Coronary artery (tissue), 2 donors: ENCODE data around the gene TIMM23.
A peak's percentile ranks its signal among the peaks of the same experiment; 100 is the strongest.
"Not testable (repeated sequence)": the region's sequence is repeated elsewhere in the genome, so short reads cannot be mapped to it uniquely, and the experiment has no call there.

Experiments
- DNase-seq: peaks from one replicate; pipeline ENCODE4 v3.0.0-alpha.2; 2017; ENCODE audit warnings: low spot score
- H3K27ac ChIP-seq, 2 donors: fragments of 200-600 bp; sonication (generic); one replicate each; pipeline ENCODE4 v1.5.1; 2016 to 2019
- H3K4me3 ChIP-seq: fragments of 200-600 bp; sonication (generic); 2 replicates; pipeline ENCODE4 v1.5.1; 2016; ENCODE audit warnings: mild to moderate bottlenecking, moderate library complexity

The TIMM23 gene, protein sequence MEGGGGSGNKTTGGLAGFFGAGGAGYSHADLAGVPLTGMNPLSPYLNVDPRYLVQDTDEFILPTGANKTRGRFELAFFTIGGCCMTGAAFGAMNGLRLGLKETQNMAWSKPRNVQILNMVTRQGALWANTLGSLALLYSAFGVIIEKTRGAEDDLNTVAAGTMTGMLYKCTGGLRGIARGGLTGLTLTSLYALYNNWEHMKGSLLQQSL

DNA sequence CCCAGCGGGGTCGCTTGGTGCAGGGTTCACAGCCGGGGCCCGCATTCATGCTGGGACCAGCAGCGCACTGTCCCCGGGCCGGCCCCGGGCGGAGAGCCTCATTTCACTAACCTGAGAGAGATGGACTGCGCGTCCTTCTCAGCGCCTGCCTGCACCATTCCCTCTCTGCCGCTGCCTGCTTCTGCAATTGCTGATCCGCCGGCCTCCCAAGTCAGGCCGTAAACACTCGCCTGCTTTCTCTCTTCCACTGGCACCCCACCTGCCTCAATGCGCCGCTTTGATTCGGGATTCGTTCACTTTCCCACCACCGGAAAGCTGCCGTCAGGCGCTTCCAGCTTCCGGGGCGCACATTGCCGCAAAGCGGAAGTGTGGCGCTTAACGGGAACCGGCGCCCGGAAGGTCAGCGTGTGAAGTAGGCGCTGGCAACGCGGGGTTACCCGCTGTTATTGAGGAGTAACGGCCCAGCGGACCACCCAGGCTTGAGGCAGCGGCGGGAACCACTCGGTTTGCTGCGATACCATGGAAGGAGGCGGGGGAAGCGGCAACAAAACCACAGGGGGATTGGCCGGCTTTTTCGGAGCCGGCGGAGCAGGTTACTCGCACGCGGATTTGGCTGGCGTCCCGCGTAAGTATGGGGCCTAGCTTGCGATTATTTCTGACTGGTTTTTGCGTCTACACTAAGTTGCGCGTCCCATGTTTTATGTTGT is at the start of gene TIMM23:
Gene TIMM23, plus strand, starts transcription at position 384 of the 707 bp plus-strand sequence. Its CDS starts 136 bp downstream, at position 520.
- Histone ChIP-seq H3K27ac (peak within 1 kb of the TSS in 1 of 2 donors; percentile 83), H3K4me3 (peak within 1 kb of the TSS; percentile 94)
- peak; percentile 86 for DNase-seq

DNA sequence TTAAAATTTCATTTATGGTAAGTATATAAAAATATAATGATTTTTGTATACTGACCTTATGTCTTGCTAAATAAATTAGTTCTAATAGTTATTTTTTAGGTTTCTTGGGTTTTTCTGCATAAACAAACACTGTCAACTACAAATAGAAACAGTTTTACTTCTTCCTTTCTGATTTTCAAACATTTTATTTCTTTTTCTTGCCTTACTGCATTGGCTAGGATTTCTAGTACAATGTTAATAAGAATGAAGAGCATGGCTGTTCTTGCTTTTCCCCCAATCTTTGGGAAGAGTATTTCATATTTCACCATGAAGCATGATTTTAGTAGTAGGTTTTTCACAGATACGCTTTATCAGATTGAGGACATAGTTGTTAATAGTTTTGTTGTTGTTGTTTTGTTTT is 45.5 kb upstream of the TIMM23 start:
- not testable (repeated sequence) for H3K4me3 ChIP-seq, DNase-seq, H3K27ac ChIP-seq

DNA sequence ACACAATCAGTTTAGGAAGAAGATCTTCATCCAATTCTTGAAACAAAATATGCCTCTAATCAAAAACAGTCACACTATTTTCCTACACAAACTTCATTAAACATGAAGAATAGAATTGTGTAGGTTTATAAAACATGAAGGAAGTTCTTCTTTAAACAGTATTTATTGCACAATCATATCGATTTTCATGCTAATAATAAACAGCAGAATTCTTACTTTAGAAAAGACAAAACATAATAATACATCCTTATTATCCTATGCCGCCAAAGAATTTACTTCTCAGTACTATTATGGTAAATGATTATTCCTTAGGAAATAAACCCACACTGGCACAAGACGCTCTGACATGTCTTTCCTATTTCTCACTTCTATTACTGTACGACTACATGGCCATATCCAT is 41.0 kb upstream of the TIMM23 start:
- not testable (repeated sequence) for DNase-seq, H3K4me3 ChIP-seq, H3K27ac ChIP-seq

DNA sequence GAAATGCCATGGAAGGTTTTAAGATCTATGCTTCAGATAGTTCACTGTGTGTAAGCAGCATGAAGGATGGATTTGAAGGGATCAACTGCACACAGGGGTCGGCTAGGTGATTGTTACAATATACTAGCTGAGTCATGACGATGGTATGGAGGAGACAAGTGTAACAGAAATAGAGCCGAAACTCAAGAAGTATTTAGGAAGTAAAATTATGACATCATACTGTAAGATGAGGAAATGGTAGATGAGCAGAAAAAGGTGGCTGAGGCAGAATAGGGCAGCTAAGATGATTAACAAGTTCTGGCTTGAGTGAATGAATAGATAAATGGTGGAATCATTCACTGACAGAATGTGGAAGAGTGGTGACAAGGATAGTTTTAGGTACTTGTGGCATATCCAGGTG is 37.5 kb upstream of the TIMM23 start:
- DNase-seq, H3K4me3 ChIP-seq, H3K27ac ChIP-seq: not testable (repeated sequence)

DNA sequence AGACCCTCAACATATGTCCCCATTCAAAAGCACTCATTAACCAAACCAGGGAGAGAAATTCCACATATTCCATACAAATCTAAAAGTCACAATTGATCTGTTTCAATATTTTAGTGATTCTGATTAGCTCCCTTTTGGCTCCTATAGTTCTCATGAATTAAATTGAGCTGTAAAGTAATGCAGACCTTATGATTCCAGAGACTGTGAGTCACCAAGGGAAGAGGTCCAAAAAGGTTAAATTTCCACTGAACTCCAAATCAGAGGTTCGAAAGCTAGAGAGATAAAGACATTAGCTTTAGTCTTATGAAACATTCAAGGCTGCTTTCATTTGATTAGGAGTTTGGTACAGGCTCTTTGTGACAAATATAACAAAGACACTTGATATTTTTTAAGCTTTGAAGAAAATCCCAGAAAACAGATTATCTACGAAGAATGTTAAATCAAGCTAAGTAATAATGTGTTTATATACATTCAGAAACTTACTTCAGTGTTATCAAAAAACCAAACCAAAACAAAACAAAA is 33.1 kb upstream of the TIMM23 start:
- not testable (repeated sequence) for H3K4me3 ChIP-seq, H3K27ac ChIP-seq, DNase-seq

DNA sequence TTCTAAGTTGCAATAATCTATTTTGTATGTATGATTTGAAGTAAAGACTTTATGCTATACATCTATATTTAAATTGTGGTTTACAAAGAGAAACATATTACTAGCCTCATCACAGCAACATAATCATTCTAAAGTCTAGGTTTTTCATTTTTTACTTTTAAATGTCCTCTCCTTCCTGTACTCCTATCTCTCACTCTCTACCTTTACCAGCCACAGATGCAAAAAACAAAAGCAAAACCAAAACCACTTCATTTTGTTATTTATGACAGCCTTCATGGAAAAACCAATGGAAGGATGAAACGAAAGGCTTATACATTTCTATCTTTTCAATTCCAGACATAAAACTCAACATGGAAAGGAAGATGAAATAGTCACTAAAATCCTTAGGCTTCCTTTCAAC is 31.1 kb upstream of the TIMM23 start:
- H3K4me3 ChIP-seq, H3K27ac ChIP-seq, DNase-seq: not testable (repeated sequence)

DNA sequence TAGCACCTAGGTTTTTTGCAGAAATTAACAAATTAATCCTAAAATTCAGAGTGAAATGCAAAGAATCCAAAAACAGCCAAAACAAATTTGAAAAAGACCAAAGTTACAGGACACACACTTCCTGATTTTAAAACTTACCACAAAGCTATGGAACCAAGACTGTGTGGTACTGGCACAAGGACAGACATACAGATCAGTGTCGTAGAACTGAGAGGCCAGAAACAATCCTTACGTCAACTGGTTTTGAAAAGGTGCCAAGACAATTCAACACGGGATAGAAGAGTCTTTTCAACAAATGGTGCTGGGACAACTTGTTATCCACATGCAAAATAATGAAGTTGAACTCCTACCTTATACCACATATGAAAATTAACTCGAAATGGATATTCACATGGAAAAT is 26.8 kb upstream of the TIMM23 start:
- H3K27ac ChIP-seq, DNase-seq, H3K4me3 ChIP-seq: not testable (repeated sequence)

DNA sequence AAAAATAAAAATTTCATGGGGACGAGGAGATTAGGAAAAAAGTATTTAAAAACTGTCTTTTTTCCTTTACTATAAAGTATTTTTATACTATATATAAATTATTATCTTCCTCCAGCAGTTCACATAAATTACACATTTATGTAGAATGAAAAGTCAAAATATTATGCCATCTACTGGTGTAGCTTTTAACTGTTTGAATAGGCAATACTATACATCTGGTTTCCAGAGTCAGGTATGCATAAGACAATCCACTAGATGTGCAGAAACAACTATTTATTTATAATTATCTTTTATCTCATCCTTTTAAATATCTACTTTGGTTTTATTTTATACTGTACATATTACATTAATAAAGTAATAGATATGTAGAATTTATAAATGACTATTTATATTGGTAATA is 24.9 kb upstream of the TIMM23 start:
- H3K27ac ChIP-seq, H3K4me3 ChIP-seq, DNase-seq: not testable (repeated sequence)

DNA sequence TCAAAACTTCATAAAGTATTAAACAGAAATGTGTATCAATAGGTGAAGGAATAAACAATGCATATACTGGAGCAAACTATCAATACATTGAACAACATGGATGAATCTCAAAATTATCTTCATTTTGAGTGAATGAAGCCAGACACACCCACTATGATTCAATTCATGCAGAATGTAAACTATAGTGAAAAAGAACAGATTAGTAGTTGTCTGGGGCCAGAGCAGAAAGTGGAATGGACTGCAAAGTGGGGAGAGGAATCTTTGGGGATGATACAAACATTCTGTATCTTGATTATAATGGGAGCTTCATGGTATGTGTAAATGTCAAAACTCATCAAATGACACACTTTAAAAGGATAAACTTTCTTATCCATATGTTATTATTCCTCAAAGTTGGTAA is 23.5 kb upstream of the TIMM23 start:
- not testable (repeated sequence) for H3K4me3 ChIP-seq, H3K27ac ChIP-seq, DNase-seq

DNA sequence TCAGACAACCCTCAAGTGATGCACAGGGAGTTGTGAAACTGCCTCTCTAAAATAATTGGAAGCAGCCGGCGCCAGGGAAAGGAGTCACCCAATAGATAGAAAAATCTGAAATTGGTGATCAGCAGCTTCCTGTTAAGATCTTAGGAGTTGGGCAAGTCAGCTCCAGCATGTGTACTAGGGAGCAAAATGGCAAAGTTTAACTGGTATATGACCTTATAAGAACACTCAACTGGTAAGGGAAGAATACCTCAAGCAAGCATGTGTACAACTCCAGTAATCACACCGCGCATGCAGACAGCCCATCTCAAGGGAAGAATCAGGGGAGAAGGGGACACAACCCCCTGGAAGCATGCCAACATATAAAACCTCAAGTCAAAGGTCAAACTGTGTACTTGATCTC is 17.9 kb upstream of the TIMM23 start:
- H3K4me3 ChIP-seq, DNase-seq, H3K27ac ChIP-seq: not testable (repeated sequence)

DNA sequence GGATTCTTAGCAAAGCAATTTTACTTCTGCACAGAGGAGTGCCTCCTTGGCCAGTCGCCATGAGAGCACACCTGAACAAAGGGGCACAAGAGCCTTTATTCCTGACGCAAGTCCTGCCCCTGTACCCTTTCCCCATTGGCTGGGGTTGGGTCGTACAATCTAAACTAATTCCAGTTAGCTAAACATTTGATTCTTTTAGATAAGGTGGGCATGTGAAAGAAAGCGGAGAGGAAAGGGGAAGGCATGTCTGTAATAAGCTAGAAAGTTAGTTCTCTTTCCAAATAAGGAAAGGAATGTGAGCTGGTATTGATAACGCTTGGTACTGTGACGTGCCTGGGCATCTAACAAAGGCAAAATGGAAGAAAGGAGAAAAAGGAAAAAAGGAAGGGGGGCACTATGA is 15.7 kb upstream of the TIMM23 start:
- DNase-seq, H3K4me3 ChIP-seq: not testable (repeated sequence)
- H3K27ac ChIP-seq, result peak overlapping the region in 1 of 2 donors; percentile 28

DNA sequence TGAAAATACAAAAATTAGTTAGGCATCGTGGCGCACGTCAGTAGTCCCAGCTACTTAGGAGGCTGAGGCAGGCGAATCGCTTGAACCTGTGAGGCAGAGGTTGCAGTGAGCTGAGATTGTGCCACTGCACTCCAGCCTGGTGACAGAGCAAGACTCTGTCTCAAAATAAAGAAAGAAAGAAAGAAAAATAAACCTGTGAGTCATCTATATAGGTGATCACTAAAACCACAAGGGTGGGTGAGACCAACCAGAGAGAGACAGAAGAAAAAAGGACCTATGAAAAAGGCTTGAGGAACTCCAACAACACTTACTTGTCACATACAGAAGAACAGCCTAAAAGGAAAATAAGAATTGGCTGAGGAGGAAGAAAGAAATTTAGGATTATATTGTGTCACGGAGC is 14.4 kb upstream of the TIMM23 start:
- not testable (repeated sequence) for H3K4me3 ChIP-seq, DNase-seq, H3K27ac ChIP-seq

DNA sequence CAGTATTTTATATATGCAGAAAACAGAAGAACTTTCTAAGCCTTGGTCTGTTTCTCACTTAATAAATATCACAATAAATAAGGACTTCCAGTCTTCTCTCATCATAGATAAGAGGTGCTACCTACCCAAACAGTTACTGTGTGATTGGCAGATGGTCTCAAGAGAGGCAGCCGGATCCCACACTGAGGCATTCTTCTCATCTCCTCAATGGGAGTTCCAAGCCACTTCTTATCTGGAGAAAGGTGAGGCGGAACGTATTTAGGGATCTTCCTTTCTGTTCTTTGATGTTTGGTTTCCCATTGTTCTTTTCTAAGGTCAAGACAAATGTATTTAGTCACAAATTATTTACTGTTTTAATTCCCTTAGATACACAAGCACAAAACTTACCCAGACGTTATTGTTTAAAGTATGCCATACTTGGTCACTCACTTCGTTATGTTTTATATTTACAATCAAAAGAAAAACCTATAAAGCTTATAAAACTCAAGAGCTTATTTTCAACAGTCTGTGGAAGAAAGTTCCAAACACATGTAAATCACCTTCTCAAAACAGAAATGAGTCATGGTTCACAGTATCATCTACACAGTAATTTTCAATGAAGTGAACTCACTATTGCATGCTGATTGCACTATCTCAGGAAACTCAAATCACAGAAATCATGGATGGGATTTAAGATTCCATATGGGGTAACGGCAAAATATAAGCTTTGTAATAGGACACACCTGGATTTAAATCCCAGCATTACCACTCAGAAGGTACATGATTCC is 9.4 kb upstream of the TIMM23 start:
- H3K27ac ChIP-seq, H3K4me3 ChIP-seq, DNase-seq: not testable (repeated sequence)

DNA sequence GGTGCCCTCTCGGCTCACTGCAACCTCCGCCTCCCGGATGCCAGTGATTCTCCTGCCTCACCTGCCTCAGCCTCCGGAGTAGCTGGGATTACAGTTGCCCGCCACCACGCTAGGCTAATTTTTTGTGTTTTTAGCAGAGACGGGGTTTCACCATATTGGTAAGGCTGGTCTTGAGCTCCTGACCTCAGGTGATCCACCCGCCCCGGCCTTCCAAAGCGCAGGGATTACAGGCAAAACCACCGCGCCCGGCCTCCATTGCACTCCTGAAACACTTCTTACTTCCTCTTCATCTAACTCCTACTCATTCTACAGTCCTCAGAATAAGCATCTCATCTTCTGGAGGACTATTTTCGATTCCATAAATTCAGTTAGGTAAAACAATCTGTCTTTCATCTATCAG is 1.3 kb upstream of the TIMM23 start:
- peak overlapping the region; percentile 94 for H3K4me3 ChIP-seq
- not testable (repeated sequence) for DNase-seq, H3K27ac ChIP-seq

DNA sequence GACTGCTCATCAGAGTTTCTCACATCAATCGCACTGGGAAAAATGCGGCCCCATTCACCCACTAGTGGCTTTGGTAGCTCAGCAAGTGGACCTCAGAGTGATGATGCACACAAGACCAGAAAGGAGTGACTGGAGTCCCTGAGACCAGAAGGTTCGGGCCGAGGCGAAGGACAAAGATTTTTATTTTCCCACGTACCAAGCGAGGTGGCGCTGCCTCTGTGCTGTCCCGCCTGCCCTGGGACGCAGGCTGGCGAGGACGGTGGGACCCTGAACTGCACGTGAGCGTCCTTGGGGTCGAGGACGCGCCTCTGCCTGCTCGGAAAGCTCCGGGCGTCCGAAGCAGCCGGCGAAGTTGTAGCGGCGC is 565 bp upstream of the TIMM23 start:
- Histone ChIP-seq H3K27ac (peak overlapping the region in 1 of 2 donors; percentile 83), H3K4me3 (peak overlapping the region; percentile 94)
- DNase-seq, result not testable (repeated sequence)

DNA sequence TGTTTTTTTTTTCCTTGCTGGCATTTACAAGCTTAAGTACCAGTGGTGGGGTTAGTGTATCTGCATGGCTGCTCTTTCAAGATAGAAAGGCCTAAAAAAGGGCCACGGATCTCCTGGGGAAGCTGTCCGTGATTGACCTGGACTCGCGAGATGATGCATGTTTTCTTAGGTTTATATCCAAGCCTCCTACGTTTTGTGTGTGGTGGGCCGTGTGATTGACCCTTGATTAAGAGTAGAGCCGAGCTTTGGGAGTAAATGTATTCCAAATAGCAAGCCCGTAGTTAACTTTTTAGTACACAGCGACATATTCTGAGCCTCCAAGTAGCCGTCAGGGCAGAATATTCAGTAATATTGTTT is 502 bp downstream of the TIMM23 start:
- H3K27ac ChIP-seq, DNase-seq: not testable (repeated sequence)
- peak overlapping the region; percentile 94 for H3K4me3 ChIP-seq

DNA sequence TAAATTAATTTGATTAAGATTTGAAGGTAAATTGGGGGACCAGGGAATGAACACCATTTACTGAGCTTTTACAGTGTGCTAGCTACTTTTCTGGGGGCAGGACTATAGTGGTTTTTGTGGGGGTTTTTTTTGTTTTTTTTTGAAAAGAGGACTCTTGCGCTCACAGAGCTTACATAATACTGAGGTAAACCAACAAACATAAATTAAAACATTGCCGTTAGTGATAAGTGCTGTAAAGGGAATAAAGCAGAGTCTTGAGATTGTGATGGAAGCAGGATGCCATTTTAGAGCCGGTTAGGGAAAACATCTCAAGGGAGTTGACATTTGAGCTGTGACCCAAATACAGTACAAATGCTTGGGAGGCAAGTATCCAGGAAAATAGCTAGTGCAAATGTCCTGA is 1.8 kb downstream of the TIMM23 start:
- H3K27ac ChIP-seq, DNase-seq, H3K4me3 ChIP-seq: not testable (repeated sequence)

DNA sequence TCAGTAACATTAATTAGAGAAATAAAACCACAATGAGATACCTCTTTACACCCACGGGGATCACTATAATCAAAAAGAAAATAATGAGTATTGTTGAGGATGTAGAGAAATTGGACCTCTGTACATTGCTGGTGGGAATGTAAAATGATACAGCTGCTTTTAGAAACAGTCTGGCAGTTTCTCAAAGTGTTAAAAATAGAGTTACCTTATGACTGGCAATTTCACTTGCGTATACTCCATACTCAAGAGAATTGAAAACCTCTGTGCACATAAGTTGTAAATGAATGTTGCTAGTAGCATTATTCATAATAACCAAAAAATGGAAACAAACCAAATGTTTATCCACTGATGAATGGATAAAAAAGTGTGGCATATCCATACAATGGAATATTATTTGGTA is 6.3 kb downstream of the TIMM23 start:
- not testable (repeated sequence) for H3K27ac ChIP-seq, DNase-seq, H3K4me3 ChIP-seq

DNA sequence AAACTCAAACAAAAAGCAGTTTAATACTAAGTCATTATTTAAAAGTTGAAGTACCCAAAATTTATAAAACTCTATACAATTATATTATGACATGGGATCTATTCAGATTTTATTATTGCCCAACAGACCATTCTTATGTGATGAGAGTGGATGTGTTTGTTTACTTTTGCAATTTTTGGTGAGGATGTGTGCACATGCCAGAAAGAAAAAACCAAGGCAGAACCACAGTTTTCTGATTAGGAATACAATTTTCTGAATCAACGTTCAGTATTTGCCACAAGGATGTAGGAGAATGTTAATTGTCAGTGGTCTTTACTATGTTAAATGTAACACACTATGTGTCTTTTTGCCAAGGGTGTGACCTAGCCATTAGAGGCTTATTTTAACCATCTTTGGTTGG is 9.1 kb downstream of the TIMM23 start:
- H3K4me3 ChIP-seq, DNase-seq: not testable (repeated sequence)

More for the DNA sequence above, 9.1 kb downstream of the TIMM23 start:
- not testable (repeated sequence) for H3K27ac ChIP-seq
